Mucosa of stomach (tissue), 1 donor: ENCODE measurements around the gene TRAPPC11.
A peak's percentile ranks its signal among the peaks of the same experiment; 100 is the strongest.
"Not testable (repeated sequence)": the region's sequence is repeated elsewhere in the genome, so short reads cannot be mapped to it uniquely, and the experiment has no call there.

Source experiments
- H3K27me3 ChIP-seq: one replicate; pipeline ENCODE4 v1.7.0; 2013; ENCODE audit warnings: mild to moderate bottlenecking, low read length; ENCODE audit not compliant: control insufficient read depth, insufficient read depth
- H3K36me3 ChIP-seq: one replicate; pipeline ENCODE4 v1.7.0; 2013; ENCODE audit warnings: low read length; ENCODE audit not compliant: control insufficient read depth, insufficient read depth
- H3K4me1 ChIP-seq: one replicate; pipeline ENCODE4 v1.7.0; 2013; ENCODE audit warnings: mild to moderate bottlenecking, low read length; ENCODE audit not compliant: control insufficient read depth, insufficient read depth
- H3K4me3 ChIP-seq: one replicate; pipeline ENCODE4 v1.7.0; 2013; ENCODE audit warnings: low read length
- H3K9ac ChIP-seq: one replicate; pipeline ENCODE4 v1.7.0; 2013; ENCODE audit warnings: mild to moderate bottlenecking, low read length, moderate library complexity
- H3K9me3 ChIP-seq: one replicate; pipeline ENCODE4 v1.7.0; 2013; ENCODE audit warnings: mild to moderate bottlenecking, low read length, moderate library complexity; ENCODE audit not compliant: control insufficient read depth
- donor health status: Pancreatic carcinoma.

The TRAPPC11 gene

GRCh38 chr4:183627286-183627685 is 31.8 kb upstream of the TRAPPC11 start:
- H3K9ac ChIP-seq, H3K36me3 ChIP-seq: not testable (repeated sequence)

GRCh38 chr4:183627979-183628588 is 31.0 kb upstream of the TRAPPC11 start:
- H3K4me3 ChIP-seq = no peak overlapping the region
- H3K27me3 ChIP-seq = no peaks in the 10 kb centered on the region
- no peaks in the 10 kb centered on the region for H3K9me3 ChIP-seq
- H3K4me1 ChIP-seq = peaks cover 9% of the 10 kb centered on the region
- no peak overlapping the region for H3K9ac ChIP-seq
- H3K36me3 ChIP-seq = no peaks in the 10 kb centered on the region

More at GRCh38 chr4:183627286-183627685, 31.8 kb upstream of the TRAPPC11 start:
- not testable (repeated sequence) for H3K4me3 ChIP-seq, H3K27me3 ChIP-seq, H3K4me1 ChIP-seq, H3K9me3 ChIP-seq

DNA sequence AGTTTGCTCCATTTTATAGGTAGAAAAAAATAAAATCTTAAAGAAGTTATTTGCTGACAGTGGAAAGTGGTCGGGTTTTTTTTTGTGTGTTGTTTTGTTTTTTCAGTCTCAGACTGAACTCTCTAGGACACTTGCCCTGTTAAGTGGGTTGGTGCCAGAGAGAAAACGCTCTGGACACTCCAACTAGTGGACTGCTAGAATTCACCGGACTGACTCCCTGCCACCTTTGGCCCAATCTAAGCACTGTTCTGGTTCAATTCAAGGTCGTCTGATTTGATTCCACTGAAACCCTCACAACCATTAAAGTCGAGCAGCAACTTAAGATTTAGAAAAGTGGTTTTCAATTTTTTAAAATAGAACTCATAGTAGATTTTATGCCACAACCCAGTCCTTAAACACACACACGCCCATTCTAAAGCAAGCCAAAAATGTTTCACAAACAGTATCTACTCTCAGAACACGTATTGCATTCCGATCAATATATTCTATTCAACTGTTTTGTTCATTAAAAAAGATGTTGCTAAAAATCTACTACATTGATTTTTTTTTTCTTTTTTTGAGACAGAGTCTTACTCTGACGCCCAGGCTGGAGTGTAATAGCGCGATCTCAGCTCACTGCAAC is 27.4 kb upstream of the TRAPPC11 start:
- H3K4me1 ChIP-seq = no peaks in the 10 kb centered on the region
- no peaks in the 10 kb centered on the region for H3K9me3 ChIP-seq
- H3K9ac ChIP-seq = no peak overlapping the region
- no peak overlapping the region for H3K4me3 ChIP-seq
- no peaks in the 10 kb centered on the region for H3K27me3 ChIP-seq
- H3K36me3 ChIP-seq = no peaks in the 10 kb centered on the region

DNA sequence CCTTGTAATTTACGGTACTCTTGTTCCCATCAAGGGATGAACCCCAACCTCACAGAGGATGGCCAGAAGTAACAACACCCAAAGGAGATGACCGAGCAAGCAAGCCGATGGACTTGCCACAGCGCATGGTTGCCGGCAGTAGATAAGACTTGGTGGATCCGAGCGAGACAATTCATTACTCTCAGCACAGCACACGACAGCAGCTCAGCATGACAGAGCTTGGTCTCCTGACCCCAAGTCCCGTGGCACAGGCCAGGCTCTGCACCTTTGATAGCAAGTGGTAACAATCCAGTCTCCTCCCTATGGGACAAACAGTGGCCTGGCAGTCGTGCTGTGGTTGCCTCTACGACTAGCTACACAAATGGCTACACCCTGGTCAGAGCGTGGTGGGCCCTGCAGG is 26.4 kb upstream of the TRAPPC11 start:
- no peaks in the 10 kb centered on the region for H3K9me3 ChIP-seq

DNA sequence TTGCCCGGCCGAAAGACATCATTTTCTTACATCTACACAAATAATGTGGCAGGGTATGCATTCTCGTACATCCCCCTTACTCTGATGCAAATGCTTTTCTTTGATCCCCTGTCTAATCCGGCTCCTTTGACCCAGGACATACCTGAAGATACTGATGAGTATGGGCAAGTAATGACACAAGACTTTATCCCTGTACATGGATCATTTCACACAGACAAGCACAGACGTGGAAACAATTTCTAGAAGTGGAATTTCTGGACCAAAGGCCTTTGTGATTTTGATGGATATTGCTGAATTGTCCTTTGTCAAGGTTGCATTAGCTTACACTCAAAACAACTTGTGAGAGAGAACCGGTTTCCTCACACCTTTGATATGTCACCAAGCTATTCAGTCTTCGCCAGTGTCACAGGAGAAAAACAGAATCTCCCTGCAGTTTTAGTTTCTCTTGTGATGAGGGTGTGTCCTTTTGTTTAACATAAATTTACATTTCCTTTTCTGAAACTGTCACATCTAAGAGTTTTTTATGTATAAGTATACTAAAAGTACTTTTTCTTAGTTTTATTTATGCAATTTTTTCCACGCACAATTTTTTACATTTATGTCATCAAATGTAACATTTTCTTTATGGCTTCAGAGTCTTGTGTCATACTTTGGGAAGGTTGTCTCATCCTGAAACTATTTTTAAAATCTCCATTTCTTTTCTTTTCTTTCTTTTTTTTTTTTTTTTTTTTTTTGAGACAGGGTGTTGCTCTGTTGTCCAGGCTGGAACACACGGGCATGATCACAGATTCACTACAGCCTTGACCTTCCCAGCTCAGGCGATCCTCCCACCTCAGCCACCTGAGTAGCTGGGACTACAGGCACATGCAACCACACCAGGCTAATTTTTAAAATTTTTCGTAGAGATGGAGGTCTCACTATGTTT is 25.4 kb upstream of the TRAPPC11 start:
- H3K36me3 ChIP-seq = no peaks in the 10 kb centered on the region
- H3K9me3 ChIP-seq = no peaks in the 10 kb centered on the region
- H3K4me1 ChIP-seq = no peaks in the 10 kb centered on the region
- H3K9ac ChIP-seq = no peak overlapping the region
- no peaks in the 10 kb centered on the region for H3K27me3 ChIP-seq
- no peak overlapping the region for H3K4me3 ChIP-seq

More for the DNA sequence above, 26.4 kb upstream of the TRAPPC11 start:
- no peaks in the 10 kb centered on the region for H3K4me1 ChIP-seq
- no peak overlapping the region for H3K4me3 ChIP-seq
- H3K27me3 ChIP-seq = no peaks in the 10 kb centered on the region
- no peak overlapping the region for H3K9ac ChIP-seq
- H3K36me3 ChIP-seq = no peaks in the 10 kb centered on the region

DNA sequence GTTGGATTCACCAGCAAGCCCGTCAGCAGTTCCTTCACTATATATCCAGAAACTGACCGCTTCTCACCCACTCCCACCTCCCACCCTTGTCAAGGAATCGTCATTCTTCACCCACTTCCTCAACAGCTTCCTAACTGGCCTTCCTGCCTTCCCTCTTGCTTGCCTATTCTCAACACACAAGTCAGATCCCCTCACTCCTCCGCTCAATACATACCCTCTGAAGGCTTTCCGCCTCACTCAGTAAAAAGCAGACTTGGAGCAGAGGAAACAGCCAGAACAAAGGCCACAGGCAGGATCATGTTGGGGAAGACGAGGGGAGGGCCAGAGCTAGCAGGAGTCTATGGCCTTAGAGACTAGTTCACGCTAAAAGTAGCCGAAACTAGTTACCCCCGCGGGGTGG is 23.8 kb upstream of the TRAPPC11 start:
- Histone ChIP-seq H3K4me1 (no peaks in the 10 kb centered on the region), H3K9ac (no peak overlapping the region), H3K4me3 (no peak overlapping the region), H3K36me3 (no peaks in the 10 kb centered on the region), H3K9me3 (no peaks in the 10 kb centered on the region), H3K27me3 (no peaks in the 10 kb centered on the region)

DNA sequence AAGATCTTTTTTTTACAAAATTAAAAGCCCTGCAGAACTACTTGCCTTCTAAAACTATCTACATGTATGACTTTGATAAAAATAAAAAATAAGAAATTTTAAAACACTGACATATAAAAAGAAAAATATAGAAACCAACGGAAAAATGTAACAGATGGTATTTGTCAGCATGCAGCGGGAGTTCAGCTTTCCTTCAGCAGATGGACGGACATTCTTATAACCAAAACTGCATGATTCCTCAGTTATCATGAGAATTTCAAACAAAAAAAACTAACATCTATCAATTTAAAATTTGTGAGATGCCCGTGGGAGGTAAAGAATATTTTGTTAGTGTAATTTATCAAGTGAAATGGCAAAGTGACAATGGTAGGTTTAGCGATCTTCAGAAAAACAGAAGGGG is 23.4 kb upstream of the TRAPPC11 start:
- no peaks in the 10 kb centered on the region for H3K36me3 ChIP-seq
- no peaks in the 10 kb centered on the region for H3K27me3 ChIP-seq
- no peaks in the 10 kb centered on the region for H3K9me3 ChIP-seq
- no peak overlapping the region for H3K4me3 ChIP-seq
- H3K9ac ChIP-seq = no peak overlapping the region
- no peaks in the 10 kb centered on the region for H3K4me1 ChIP-seq

GRCh38 chr4:183636503-183636902 is 22.6 kb upstream of the TRAPPC11 start:
- Histone ChIP-seq H3K9ac (peak overlapping the region; percentile 68), H3K9me3 (no peaks in the 10 kb centered on the region), H3K36me3 (no peaks in the 10 kb centered on the region), H3K27me3 (no peaks in the 10 kb centered on the region), H3K4me1 (no peaks in the 10 kb centered on the region), H3K4me3 (peak overlapping the region; percentile 26)

- no peaks in the 10 kb centered on the region for H3K9me3 ChIP-seq
- no peaks in the 10 kb centered on the region for H3K36me3 ChIP-seq
- H3K9ac ChIP-seq = peak overlapping the region; percentile 68
- no peaks in the 10 kb centered on the region for H3K4me1 ChIP-seq
- no peaks in the 10 kb centered on the region for H3K27me3 ChIP-seq
- peak overlapping the region; percentile 26 for H3K4me3 ChIP-seq
Measured at GRCh38 chr4:183636923-183637322, 22.2 kb upstream of the TRAPPC11 start.

- no peaks in the 10 kb centered on the region for H3K9me3 ChIP-seq
- no peak overlapping the region for H3K4me3 ChIP-seq
- no peaks in the 10 kb centered on the region for H3K4me1 ChIP-seq
- no peaks in the 10 kb centered on the region for H3K27me3 ChIP-seq
- H3K36me3 ChIP-seq = no peaks in the 10 kb centered on the region
- no peak overlapping the region for H3K9ac ChIP-seq
Measured at GRCh38 chr4:183637461-183637860, 21.6 kb upstream of the TRAPPC11 start.

DNA sequence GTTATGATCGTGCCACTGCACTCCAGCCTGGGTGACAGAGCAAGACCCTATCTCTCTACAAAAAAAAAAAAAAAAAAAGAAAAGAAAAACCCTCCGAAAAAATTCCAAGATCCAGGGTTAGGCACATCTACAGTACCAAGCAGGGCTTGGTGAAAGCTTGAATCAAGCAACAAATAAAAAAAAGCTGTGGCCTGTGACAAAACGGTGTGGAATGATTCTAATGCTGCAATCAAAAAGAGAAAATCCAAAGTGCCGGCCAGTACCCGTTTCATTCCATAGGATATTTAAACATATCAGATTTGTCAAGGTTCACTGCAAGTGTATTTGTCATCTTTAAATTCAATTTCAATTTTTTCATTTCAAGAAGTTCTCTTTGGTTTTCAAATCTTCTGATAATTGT is 20.7 kb upstream of the TRAPPC11 start:
- H3K27me3 ChIP-seq = no peaks in the 10 kb centered on the region
- H3K9me3 ChIP-seq = no peaks in the 10 kb centered on the region
- H3K9ac ChIP-seq = no peak overlapping the region
- H3K4me3 ChIP-seq = no peak overlapping the region
- H3K4me1 ChIP-seq = no peaks in the 10 kb centered on the region
- no peaks in the 10 kb centered on the region for H3K36me3 ChIP-seq

DNA sequence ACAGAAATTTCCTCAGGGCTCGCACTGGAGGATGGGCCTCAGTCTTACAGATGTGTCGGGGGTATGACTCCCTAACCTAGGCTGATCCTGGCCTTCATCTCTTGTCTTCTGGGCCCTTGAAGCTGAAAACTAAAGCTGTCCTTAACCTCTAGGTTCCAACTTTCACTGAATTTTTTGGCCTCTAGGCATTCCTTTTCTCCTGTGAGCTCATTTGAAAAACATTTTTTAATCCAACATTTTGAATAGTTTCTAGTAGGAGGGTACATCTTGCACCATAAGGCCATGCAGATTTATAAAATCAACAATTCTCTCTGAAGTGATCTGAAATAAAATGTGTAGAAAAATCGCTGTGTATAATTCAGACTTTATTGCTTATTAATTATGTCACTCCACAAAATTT is 19.8 kb upstream of the TRAPPC11 start:
- no peaks in the 10 kb centered on the region for H3K4me1 ChIP-seq
- no peaks in the 10 kb centered on the region for H3K9me3 ChIP-seq
- no peaks in the 10 kb centered on the region for H3K27me3 ChIP-seq
- no peaks in the 10 kb centered on the region for H3K36me3 ChIP-seq
- H3K9ac ChIP-seq = no peak overlapping the region
- H3K4me3 ChIP-seq = no peak overlapping the region
